Gastroesophageal sphincter (tissue), 4 donors: Measurements from ENCODE around the gene PLEKHA8. TPM values are rescaled to one million over a fixed set of nuclear protein-coding genes. Genes with fewer than 3 reads are reported as not detected.
A peak's percentile ranks its signal among the peaks of the same experiment; 100 is the strongest.

ENCODE experiments used
- ATAC-seq: fragments of 150-250 bp; one replicate; pipeline ENCODE4 v1.9.1; 2016; ENCODE audit warnings: mild to moderate bottlenecking, moderate library complexity
- H3K27ac ChIP-seq, 4 donors: fragments of 200-600 bp; sonication (generic) in 3 of 4; 1 replicate in 3 of 4; 2 replicates in 1 of 4; pipeline ENCODE4 v1.5.1; 2016 to 2019
- H3K27me3 ChIP-seq: fragments of 200-600 bp; sonication (generic); one replicate; pipeline ENCODE4 v1.5.1; 2019
- H3K36me3 ChIP-seq, 2 donors: fragments of 200-600 bp; sonication (generic); one replicate each; pipeline ENCODE4 v1.5.1; 2019; ENCODE audit warnings: control low read depth in 1 of 2
- H3K4me1 ChIP-seq, 3 donors: fragments of 200-600 bp; sonication (generic); 1 replicate in 2 of 3; 2 replicates in 1 of 3; pipeline ENCODE4 v1.5.1; 2016 to 2019; ENCODE audit warnings: control low read depth in 2 of 3
- H3K4me3 ChIP-seq, 2 donors: fragments of 200-600 bp; sonication (generic); one replicate each; pipeline ENCODE4 v1.5.1; 2019; ENCODE audit warnings: mild to moderate bottlenecking in 1 of 2, moderate library complexity in 1 of 2
- H3K9me3 ChIP-seq, 3 donors: fragments of 200-600 bp; sonication (generic); one replicate each; pipeline ENCODE4 v1.5.1; 2017 to 2019; ENCODE audit warnings: control low read depth in 2 of 3
- CTCF ChIP-seq, 4 experiments: fragments of 200-600 bp in 2 of 4; fragments of 450-650 bp in 2 of 4; sonication (generic) in 1 of 4; IDR thresholded peaks; one replicate each; pipeline ENCODE4 v1.5.1; 2017 to 2019; ENCODE audit warnings: antibody characterized with exemption in 4 of 4, mild to moderate bottlenecking in 2 of 4, moderate library complexity in 2 of 4
- EP300 ChIP-seq: sonication (generic); formaldehyde crosslinking; IDR thresholded peaks from one replicate; pipeline ENCODE4 v1.6.1; 2017; ENCODE audit warnings: antibody characterized with exemption, mild to moderate bottlenecking
- POLR2A ChIP-seq, 2 donors: fragments of 450-650 bp; IDR thresholded peaks; one replicate each; pipeline ENCODE4 v1.6.1; 2017; ENCODE audit warnings: antibody characterized with exemption in 2 of 2, mild to moderate bottlenecking in 2 of 2, moderate library complexity in 1 of 2
- POLR2AphosphoS5 ChIP-seq: sonication (generic); formaldehyde crosslinking; IDR thresholded peaks from one replicate; pipeline ENCODE4 v1.6.1; 2017; ENCODE audit warnings: antibody characterized with exemption
- WGBS, 2 donors: methylation state at CpG; one replicate each; pipeline ENCODE4 v1.1.5; 2018; ENCODE audit warnings: low coverage in 1 of 2; 5-methylcytosine and 5-hydroxymethylcytosine counted together
- total RNA-seq, 4 donors: library from RNA; depleted of rRNA; stranded (reverse); fragments of >200 nt; gene quantifications; one replicate each; pipeline ENCODE4 v1.1.0, GENCODE V29; 2016

The PLEKHA8 gene
- total RNA-seq, 4 donors from 2014 or later: 7.5 to 16.3 (median 11.4) TPM

GRCh38 chr7:30117896-30118295 lies 89.7 kb downstream of the PLEKHA8 start:
- Histone ChIP-seq H3K9me3 (peaks cover 0 to 10% (median 0%) of the 10 kb centered on the region in 3 donors), H3K4me1 (no peaks in the 10 kb centered on the region), H3K27ac (no peak overlapping the region), H3K4me3 (no peak overlapping the region), H3K36me3 (no peaks in the 10 kb centered on the region), H3K27me3 (no peaks in the 10 kb centered on the region)
- no peak for ATAC-seq
- WGBS, 2 donors: 90 to 93% methylated on average over 2 to 4 of the region's 4 CpGs
- TF ChIP-seq POLR2AphosphoS5 (no peak), EP300 (no peak), CTCF (IDR thresholded peaks at IDR 0.05) (no peak), POLR2A (IDR thresholded peaks at IDR 0.05) (no peak)

- Histone ChIP-seq H3K4me1 (no peaks in the 10 kb centered on the region), H3K27ac (no peak overlapping the region), H3K36me3 (no peaks in the 10 kb centered on the region), H3K9me3 (no peaks in the 10 kb centered on the region), H3K27me3 (no peaks in the 10 kb centered on the region), H3K4me3 (no peak overlapping the region)
- no peak for ATAC-seq
- no peak for TF ChIP-seq EP300
- TF ChIP-seq POLR2AphosphoS5: no peak
- TF ChIP-seq CTCF (IDR thresholded peaks at IDR 0.05): no peak
- no peak for TF ChIP-seq POLR2A (IDR thresholded peaks at IDR 0.05)
- 83 to 88% methylated on average over 3 to 4 of the region's 4 CpGs for WGBS, 2 donors
Measured at GRCh38 chr7:30119890-30120577, 91.8 kb downstream of the PLEKHA8 start.

- WGBS, 2 donors: 23 to 25% methylated on average over 9 to 12 of the region's 13 CpGs
- peak; percentile 19 for ATAC-seq
- Histone ChIP-seq H3K4me3 (peak overlapping the region; percentile 78 to 96), H3K4me1 (peaks cover 0 to 35% (median 8%) of the 10 kb centered on the region in 3 donors), H3K27me3 (no peaks in the 10 kb centered on the region), H3K9me3 (no peaks in the 10 kb centered on the region), H3K36me3 (no peaks in the 10 kb centered on the region), H3K27ac (peak overlapping the region; percentile 89 to 99 (median 92))
- TF ChIP-seq POLR2A (IDR thresholded peaks at IDR 0.05) (no peak), POLR2AphosphoS5 (peak; percentile 24)
Measured at GRCh38 chr7:30133736-30134610, 105.8 kb downstream of the PLEKHA8 start.

- H3K9me3 ChIP-seq: no peaks in the 10 kb centered on the region
- H3K27ac ChIP-seq: peak within 1 kb of the TSS; percentile 89 to 99 (median 92)
- no CpG with 5 or more reads among the region's 99 CpGs for WGBS, 2 donors
- peak; percentile 92 for ATAC-seq
- no peak for TF ChIP-seq EP300
- peak; percentile 69 to 89 for TF ChIP-seq POLR2A (IDR thresholded peaks at IDR 0.05)
- TF ChIP-seq CTCF (IDR thresholded peaks at IDR 0.05): peak in 2 of 4 experiments; percentile 18 to 25
- H3K36me3 ChIP-seq: no peaks in the 10 kb centered on the region
- no peaks in the 10 kb centered on the region for H3K27me3 ChIP-seq
- peaks cover 0 to 43% (median 9%) of the 10 kb centered on the region in 3 donors for H3K4me1 ChIP-seq
- H3K4me3 ChIP-seq: peak within 1 kb of the TSS; percentile 78 to 96
Measured at GRCh38 chr7:30134611-30135300, 106.5 kb downstream of the PLEKHA8 start, which contains the start of gene MTURN. TSS of gene MTURN (plus strand) at chr7:30134986. CDS start at chr7:30135137, 151 bp downstream.
